GM12875 (cell line): Measurements from ENCODE around the gene RUFY1.
"Not testable (repeated sequence)": the region's sequence is repeated elsewhere in the genome, so short reads cannot be mapped to it uniquely, and the experiment has no call there.

Experiments
- H3K4me3 ChIP-seq: one replicate; pipeline ENCODE4 v1.5.1; 2011; ENCODE audit warnings: low read depth, low read length, control low read depth
- TF ChIP-seq, protein P1 (sequence below): IDR thresholded peaks from 2 replicates; pipeline ENCODE4 v1.5.1; 2011; ENCODE audit warnings: low read depth, mild to moderate bottlenecking, control low read depth, inconsistent platforms, low read length, moderate library complexity, borderline replicate concordance; ENCODE audit not compliant: insufficient read depth

RUFY1 gene

DNA sequence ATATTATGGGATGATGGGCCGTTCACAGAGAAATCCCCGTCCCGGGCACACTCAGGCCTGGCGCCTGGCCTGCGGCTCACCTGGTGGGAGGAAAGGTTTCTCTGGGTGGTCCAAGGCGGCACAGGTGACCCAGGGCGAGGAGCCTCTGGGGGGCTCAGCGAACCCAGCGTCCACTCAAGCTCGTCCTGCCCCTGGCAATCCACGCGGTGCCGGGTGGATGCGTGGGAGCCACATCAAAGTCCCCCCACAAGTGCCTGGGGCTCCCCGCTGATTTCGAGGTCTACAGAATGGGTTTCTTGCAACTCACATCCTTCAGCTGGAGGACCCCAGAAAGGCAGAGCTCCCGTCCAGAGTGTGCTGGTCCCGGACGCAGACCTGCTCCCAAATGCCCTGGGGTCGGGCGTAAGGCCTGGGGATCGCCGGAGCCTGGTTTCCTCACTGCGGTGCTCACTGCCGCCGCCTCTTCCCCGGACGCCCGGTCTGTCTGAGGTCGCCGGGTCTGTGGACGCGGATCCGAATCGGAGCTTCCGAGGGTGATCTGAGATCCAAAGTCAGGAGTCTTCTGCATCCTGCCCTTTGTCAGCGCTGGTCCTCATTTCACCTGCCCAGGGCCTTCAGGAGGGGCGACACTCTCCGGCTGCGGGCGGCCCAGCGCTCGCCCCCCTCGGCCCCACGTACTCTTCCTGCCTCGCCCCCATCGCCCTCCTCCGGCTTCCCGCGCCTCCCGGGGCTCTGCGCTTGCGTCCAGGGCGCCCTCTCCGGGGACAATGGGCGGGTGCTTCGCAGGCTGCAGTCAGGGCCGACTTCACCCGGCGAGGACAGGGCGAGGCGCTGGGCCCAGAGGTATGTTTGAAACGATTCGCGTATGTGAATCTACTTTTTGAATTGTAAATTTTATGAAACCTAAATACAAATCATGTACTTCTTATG, 20.0 kb upstream of the RUFY1 start:
- TF ChIP-seq, protein P1, sequence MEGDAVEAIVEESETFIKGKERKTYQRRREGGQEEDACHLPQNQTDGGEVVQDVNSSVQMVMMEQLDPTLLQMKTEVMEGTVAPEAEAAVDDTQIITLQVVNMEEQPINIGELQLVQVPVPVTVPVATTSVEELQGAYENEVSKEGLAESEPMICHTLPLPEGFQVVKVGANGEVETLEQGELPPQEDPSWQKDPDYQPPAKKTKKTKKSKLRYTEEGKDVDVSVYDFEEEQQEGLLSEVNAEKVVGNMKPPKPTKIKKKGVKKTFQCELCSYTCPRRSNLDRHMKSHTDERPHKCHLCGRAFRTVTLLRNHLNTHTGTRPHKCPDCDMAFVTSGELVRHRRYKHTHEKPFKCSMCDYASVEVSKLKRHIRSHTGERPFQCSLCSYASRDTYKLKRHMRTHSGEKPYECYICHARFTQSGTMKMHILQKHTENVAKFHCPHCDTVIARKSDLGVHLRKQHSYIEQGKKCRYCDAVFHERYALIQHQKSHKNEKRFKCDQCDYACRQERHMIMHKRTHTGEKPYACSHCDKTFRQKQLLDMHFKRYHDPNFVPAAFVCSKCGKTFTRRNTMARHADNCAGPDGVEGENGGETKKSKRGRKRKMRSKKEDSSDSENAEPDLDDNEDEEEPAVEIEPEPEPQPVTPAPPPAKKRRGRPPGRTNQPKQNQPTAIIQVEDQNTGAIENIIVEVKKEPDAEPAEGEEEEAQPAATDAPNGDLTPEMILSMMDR: peak; percentile 25; the same call in 1 of the 2 replicates
- H3K4me3 ChIP-seq: peak overlapping the region; percentile 53

DNA sequence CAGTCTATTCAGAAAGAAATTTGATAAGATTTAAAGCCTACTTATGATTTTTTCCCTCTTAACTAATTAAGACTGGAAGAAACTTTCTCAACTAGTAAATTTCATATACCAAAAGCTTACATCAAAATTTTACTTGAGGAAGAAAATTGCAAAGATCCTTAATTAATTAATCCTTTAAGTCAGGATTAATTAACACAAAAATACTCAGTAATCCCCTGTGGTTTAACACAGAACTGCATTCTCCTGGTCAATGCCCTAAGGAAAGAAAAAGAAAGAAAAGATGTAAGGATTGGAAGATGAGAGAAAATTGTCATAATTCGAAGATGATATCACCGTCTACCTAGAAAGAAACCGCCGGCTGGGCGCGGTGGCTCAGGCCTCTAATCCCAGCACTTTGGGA, 17.3 kb upstream of the RUFY1 start:
- TF ChIP-seq, protein P1: no peak
- H3K4me3 ChIP-seq: no peak overlapping the region

- H3K4me3 ChIP-seq: no peak overlapping the region
- TF ChIP-seq, protein P1: no peak
These were observed 16.4 kb upstream of the RUFY1 start for GRCh38 chr5:179533907-179534306.

DNA sequence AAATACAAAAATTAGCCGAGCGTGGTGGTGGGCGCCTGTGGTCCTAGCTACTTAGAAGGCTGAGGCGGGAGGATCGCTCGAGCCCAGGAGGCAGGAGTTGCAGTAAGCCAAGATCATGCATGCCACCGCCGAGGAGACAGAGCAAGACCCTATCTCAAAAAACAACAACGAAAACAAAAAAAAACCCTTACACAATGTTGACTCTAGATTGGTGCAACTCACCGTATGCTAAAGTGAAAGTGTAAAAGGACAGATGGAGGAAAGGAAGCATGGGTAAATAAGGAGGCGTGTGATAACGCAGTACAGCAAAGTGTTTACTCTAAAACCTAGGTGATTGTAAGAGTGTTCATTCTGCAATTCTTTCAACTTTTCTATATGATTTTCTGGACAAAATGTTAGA, 15.9 kb upstream of the RUFY1 start:
- peak overlapping the region; percentile 31 for H3K4me3 ChIP-seq
- TF ChIP-seq, protein P1: no peak

DNA sequence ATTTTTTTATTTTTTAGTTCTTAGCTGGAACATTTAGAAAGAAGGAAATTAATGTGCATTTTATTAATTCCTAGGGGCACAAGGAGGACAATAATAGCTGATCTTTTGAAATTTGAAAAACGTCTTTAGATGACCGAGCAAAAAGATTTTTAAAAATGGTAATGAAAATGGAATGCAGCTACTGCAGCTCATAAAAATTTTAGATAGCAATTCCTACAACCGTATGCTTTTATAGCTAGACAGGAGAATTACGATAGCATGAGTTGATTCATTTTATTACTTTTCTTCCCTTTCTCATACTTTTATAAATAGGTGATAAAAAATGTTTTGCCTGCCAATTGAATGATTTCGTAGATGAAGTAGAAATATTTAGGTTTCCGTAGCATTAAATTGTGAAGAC, 13.7 kb upstream of the RUFY1 start:
- H3K4me3 ChIP-seq: no peak overlapping the region
- TF ChIP-seq, protein P1: no peak

DNA sequence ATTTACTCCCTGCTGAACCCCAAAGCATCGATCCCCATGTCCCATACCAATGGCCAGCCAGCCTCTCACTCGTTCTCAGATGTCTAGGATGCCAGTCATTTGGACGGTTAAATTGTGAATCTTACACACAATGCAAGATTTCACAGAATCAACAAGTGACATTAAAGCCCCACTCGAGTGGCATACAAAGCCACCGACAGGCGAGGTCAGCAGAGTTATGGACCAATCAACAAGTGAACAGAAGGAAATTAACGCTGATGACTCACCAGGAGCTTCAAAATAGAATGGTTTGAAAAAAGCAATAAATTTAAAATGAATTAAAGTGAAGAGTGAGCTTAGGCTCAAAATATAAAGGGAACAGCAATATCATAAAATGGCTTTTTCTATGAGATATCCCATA, 8.2 kb upstream of the RUFY1 start:
- no peak overlapping the region for H3K4me3 ChIP-seq
- TF ChIP-seq, protein P1: no peak

GRCh38 chr5:179543275-179543674, 7.1 kb upstream of the RUFY1 start:
- H3K4me3 ChIP-seq: not testable (repeated sequence)
